ENCODE results near the gene CFH.

GRCh38 chr1:196623079-196623478 is 28.8 kb upstream of the CFH start:
- TF ChIP-seq CTCF (IDR thresholded peaks at IDR 0.05; ENCODE audit: borderline replicate concordance, extremely low read depth, low read length, poor library complexity, severe bottlenecking), result no peak
- no peak for TF ChIP-seq EZH2 (IDR thresholded peaks at IDR 0.05; ENCODE audit: borderline replicate concordance, low read depth, low read length, severe bottlenecking)
